Measurements from ENCODE around the gene KISS1R. TPM values are rescaled to one million over a fixed set of nuclear protein-coding genes. Genes with fewer than 3 reads are reported as not detected.

The KISS1R gene
- total and polyA plus RNA-seq, 9 donors, result not detected

- Histone ChIP-seq H3K9me3 (replicated peaks; ENCODE audit: control insufficient read depth, low read depth, low read length) (no peaks in the 10 kb centered on the region), H3K4me3 (ENCODE audit: low read length) (peak overlapping the region; percentile 68), H3K4me1 (ENCODE audit: control insufficient read depth, insufficient read depth, low read length) (peaks cover 48% of the 10 kb centered on the region), H3K27me3 (ENCODE audit: control insufficient read depth, insufficient read depth, low read length) (peaks cover 21% of the 10 kb centered on the region), H3K27ac (ENCODE audit: low read length) (peak overlapping the region; percentile 81), H3K36me3 (ENCODE audit: control insufficient read depth, insufficient read depth, low read length) (peaks cover 4% of the 10 kb centered on the region)
- 0% methylated on average over 39 of the region's 39 CpGs for WGBS (ENCODE audit: insufficient coverage)
- peak; percentile 89 for DNase-seq
These were observed 8.0 kb downstream of the KISS1R start for GRCh38 chr19:925087-925525.

DNA sequence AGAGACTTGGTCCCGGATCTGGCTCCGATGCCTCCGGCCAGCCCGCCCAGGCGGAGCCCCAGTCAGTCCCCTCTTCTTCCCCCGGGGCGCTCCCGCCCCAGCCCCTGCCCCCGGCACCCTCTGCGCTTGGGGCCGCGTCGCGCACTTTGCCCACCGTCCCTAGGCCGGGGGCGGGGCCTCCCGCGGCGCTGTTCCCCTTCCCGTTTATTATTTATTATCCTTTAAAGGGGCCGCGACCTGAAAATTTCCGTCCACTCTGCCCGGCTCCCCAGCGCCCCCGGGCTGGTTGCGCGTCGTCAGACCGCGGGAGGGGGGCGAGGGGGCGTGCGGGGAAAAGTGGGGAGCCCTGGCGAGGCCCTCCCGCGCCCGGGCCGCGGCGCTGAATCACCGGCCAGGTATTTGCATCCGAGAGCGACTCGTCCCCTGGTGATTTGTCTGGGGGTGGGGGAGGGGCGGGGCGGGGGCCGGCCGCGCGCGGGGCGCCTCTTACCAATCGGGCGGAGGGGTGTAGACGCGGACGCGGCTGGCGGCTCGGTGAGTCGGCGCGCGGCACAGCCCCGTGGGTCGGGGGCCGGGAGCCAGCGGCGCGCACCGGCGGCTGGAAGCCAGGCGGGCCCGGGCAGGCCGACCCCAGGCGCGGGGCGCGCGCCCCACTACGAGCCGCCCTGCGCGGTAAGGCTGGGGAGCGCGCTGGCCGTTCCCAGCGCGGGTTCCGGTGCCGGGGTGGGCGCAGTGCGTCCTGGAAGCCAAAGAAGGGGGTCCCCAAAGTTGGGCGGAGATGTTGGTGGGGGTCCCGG, 8.6 kb downstream of the KISS1R start, which contains the start of gene ARID3A:
Gene ARID3A (plus strand): TSS at position 510 of the 797 bp plus-strand sequence. CDS start 3,494 bp downstream, outside the sequence.
- Histone ChIP-seq H3K4me3 (ENCODE audit: low read length) (peak within 1 kb of the TSS; percentile 82), H3K27ac (ENCODE audit: low read length) (peak within 1 kb of the TSS; percentile 81), H3K36me3 (ENCODE audit: control insufficient read depth, insufficient read depth, low read length) (peaks cover 4% of the 10 kb centered on the region), H3K27me3 (ENCODE audit: control insufficient read depth, insufficient read depth, low read length) (peaks cover 15% of the 10 kb centered on the region), H3K4me1 (ENCODE audit: control insufficient read depth, insufficient read depth, low read length) (peaks cover 43% of the 10 kb centered on the region), H3K9me3 (replicated peaks; ENCODE audit: control insufficient read depth, low read depth, low read length) (no peaks in the 10 kb centered on the region)
- DNase-seq, result peak; percentile 92
- WGBS (ENCODE audit: insufficient coverage), result under 1% methylated on average over 65 of the region's 97 CpGs

- H3K4me1 ChIP-seq (ENCODE audit: control insufficient read depth, insufficient read depth, low read length), result peaks cover 43% of the 10 kb centered on the region
- H3K27ac ChIP-seq (ENCODE audit: low read length), result peak overlapping the region; percentile 71
- peaks cover 10% of the 10 kb centered on the region for H3K27me3 ChIP-seq (ENCODE audit: control insufficient read depth, insufficient read depth, low read length)
- H3K36me3 ChIP-seq (ENCODE audit: control insufficient read depth, insufficient read depth, low read length), result peaks cover 4% of the 10 kb centered on the region
- no peak for DNase-seq
- no peaks in the 10 kb centered on the region for H3K9me3 ChIP-seq (replicated peaks; ENCODE audit: control insufficient read depth, low read depth, low read length)
- 0% methylated on average over 12 of the region's 21 CpGs for WGBS (ENCODE audit: insufficient coverage)
- H3K4me3 ChIP-seq (ENCODE audit: low read length), result peak overlapping the region; percentile 82
These were observed 9.1 kb downstream of the KISS1R start for GRCh38 chr19:926323-926588.

GRCh38 chr19:926589-927350, 9.6 kb downstream of the KISS1R start:
- H3K36me3 ChIP-seq (ENCODE audit: control insufficient read depth, insufficient read depth, low read length), result peaks cover 4% of the 10 kb centered on the region
- 0% methylated on average over 30 of the region's 52 CpGs for WGBS (ENCODE audit: insufficient coverage)
- peak overlapping the region; percentile 82 for H3K4me3 ChIP-seq (ENCODE audit: low read length)
- DNase-seq, result peak; percentile 71
- H3K27me3 ChIP-seq (ENCODE audit: control insufficient read depth, insufficient read depth, low read length), result peaks cover 7% of the 10 kb centered on the region
- H3K4me1 ChIP-seq (ENCODE audit: control insufficient read depth, insufficient read depth, low read length), result peaks cover 43% of the 10 kb centered on the region
- H3K27ac ChIP-seq (ENCODE audit: low read length), result peak overlapping the region; percentile 71
- no peaks in the 10 kb centered on the region for H3K9me3 ChIP-seq (replicated peaks; ENCODE audit: control insufficient read depth, low read depth, low read length)

GRCh38 chr19:927351-927779, 10.2 kb downstream of the KISS1R start:
- peaks cover 11% of the 10 kb centered on the region for H3K27me3 ChIP-seq (ENCODE audit: control insufficient read depth, insufficient read depth, low read length)
- H3K27ac ChIP-seq (ENCODE audit: low read length), result peak overlapping the region; percentile 7
- DNase-seq, result no peak
- H3K4me3 ChIP-seq (ENCODE audit: low read length), result peak overlapping the region; percentile 82
- H3K36me3 ChIP-seq (ENCODE audit: control insufficient read depth, insufficient read depth, low read length), result peaks cover 4% of the 10 kb centered on the region
- 58% methylated on average over 3 of the region's 15 CpGs for WGBS (ENCODE audit: insufficient coverage)
- peaks cover 45% of the 10 kb centered on the region for H3K4me1 ChIP-seq (ENCODE audit: control insufficient read depth, insufficient read depth, low read length)
- H3K9me3 ChIP-seq (replicated peaks; ENCODE audit: control insufficient read depth, low read depth, low read length), result no peaks in the 10 kb centered on the region

DNA sequence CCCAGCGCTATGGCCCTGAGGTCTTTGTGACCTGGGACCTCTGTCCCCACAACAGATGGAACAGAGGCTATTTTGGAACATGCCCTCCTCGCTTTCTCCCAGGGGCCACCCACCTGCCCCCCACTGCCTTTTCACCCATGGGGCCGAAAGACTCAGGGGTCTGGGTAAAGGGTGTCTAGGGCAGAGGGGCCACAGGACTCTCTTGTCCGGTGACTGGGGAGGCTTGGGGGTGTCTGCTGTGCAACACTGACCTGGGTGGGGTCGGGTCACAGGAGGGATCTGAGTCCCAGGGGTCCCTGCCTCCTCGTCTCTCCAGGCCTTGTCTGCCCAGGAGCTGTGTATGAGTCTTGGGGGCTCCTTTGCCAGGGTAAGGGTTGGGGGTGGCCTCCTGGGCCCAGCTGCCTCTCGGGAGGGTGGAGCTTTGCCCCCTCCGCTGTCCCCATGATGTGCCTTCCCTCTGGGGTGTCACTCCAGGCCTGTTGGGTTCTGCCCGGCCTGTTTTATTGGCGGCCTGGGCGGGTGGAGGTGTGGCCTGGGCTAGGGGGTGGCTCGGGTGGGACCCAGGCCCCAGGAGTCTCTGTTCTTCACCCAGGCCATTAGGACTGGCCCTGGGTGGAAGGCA, 10.8 kb downstream of the KISS1R start:
- no peaks in the 10 kb centered on the region for H3K9me3 ChIP-seq (replicated peaks; ENCODE audit: control insufficient read depth, low read depth, low read length)
- no peak for DNase-seq
- no peak overlapping the region for H3K27ac ChIP-seq (ENCODE audit: low read length)
- peak overlapping the region; percentile 13 for H3K4me3 ChIP-seq (ENCODE audit: low read length)
- peaks cover 48% of the 10 kb centered on the region for H3K4me1 ChIP-seq (ENCODE audit: control insufficient read depth, insufficient read depth, low read length)
- peaks cover 7% of the 10 kb centered on the region for H3K36me3 ChIP-seq (ENCODE audit: control insufficient read depth, insufficient read depth, low read length)
- H3K27me3 ChIP-seq (ENCODE audit: control insufficient read depth, insufficient read depth, low read length), result peaks cover 15% of the 10 kb centered on the region
- 71% methylated on average over 4 of the region's 12 CpGs for WGBS (ENCODE audit: insufficient coverage)

- WGBS (ENCODE audit: insufficient coverage), result 78% methylated on average over 16 of the region's 18 CpGs
- Histone ChIP-seq H3K4me1 (ENCODE audit: control insufficient read depth, insufficient read depth, low read length) (peaks cover 48% of the 10 kb centered on the region), H3K4me3 (ENCODE audit: low read length) (no peak overlapping the region), H3K9me3 (replicated peaks; ENCODE audit: control insufficient read depth, low read depth, low read length) (no peaks in the 10 kb centered on the region), H3K36me3 (ENCODE audit: control insufficient read depth, insufficient read depth, low read length) (peaks cover 7% of the 10 kb centered on the region), H3K27ac (ENCODE audit: low read length) (no peak overlapping the region), H3K27me3 (ENCODE audit: control insufficient read depth, insufficient read depth, low read length) (peaks cover 17% of the 10 kb centered on the region)
- no peak for DNase-seq
These were observed 11.5 kb downstream of the KISS1R start for GRCh38 chr19:928471-929202.

DNA sequence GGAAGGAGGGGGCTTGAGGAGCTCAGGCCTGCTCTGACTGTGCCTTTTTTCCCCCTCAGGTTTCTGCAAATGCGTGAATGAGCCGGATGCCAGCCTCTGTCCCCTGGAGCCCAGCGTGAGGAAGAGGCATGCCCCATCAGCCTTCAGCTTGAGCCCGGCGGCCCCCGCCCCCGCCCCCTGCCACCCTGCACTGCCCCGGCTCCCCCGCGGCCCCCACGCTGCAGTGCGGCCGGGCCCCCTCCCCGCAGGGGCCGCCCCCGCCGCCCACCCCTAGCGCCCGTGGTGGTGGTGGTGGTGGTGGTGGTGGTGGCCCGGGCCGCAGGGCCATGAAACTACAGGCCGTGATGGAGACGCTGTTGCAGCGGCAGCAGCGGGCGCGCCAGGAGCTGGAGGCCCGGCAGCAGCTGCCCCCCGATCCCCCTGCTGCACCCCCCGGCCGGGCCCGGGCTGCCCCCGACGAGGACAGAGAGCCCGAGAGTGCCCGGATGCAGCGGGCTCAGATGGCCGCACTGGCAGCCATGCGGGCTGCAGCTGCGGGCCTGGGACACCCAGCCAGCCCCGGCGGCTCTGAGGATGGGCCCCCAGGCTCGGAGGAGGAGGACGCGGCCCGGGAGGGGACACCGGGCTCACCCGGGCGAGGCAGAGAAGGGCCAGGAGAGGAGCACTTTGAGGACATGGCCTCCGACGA, 12.2 kb downstream of the KISS1R start:
- 87% methylated on average over 33 of the region's 51 CpGs for WGBS (ENCODE audit: insufficient coverage)
- H3K27ac ChIP-seq (ENCODE audit: low read length), result no peak overlapping the region

GRCh38 chr19:929891-930258, 12.7 kb downstream of the KISS1R start:
- H3K36me3 ChIP-seq (ENCODE audit: control insufficient read depth, insufficient read depth, low read length), result peaks cover 7% of the 10 kb centered on the region
- peaks cover 18% of the 10 kb centered on the region for H3K27me3 ChIP-seq (ENCODE audit: control insufficient read depth, insufficient read depth, low read length)
- H3K4me1 ChIP-seq (ENCODE audit: control insufficient read depth, insufficient read depth, low read length), result peaks cover 51% of the 10 kb centered on the region
- H3K9me3 ChIP-seq (replicated peaks; ENCODE audit: control insufficient read depth, low read depth, low read length), result no peaks in the 10 kb centered on the region
- H3K4me3 ChIP-seq (ENCODE audit: low read length), result no peak overlapping the region
- 88% methylated on average over 6 of the region's 6 CpGs for WGBS (ENCODE audit: insufficient coverage)
- DNase-seq, result no peak
- no peak overlapping the region for H3K27ac ChIP-seq (ENCODE audit: low read length)

More for the DNA sequence above, 12.2 kb downstream of the KISS1R start:
- DNase-seq, result no peak
- H3K4me1 ChIP-seq (ENCODE audit: control insufficient read depth, insufficient read depth, low read length), result peaks cover 50% of the 10 kb centered on the region
- H3K36me3 ChIP-seq (ENCODE audit: control insufficient read depth, insufficient read depth, low read length), result peaks cover 7% of the 10 kb centered on the region
- H3K4me3 ChIP-seq (ENCODE audit: low read length), result no peak overlapping the region
- peaks cover 22% of the 10 kb centered on the region for H3K27me3 ChIP-seq (ENCODE audit: control insufficient read depth, insufficient read depth, low read length)
- H3K9me3 ChIP-seq (replicated peaks; ENCODE audit: control insufficient read depth, low read depth, low read length), result no peaks in the 10 kb centered on the region
